Panc1 (cell line): ENCODE data around the gene UTS2R. TPM values are rescaled to one million over a fixed set of nuclear protein-coding genes. Genes with fewer than 3 reads are reported as not detected.

ENCODE experiments used
- ATAC-seq: fragments of 200-7000 bp; cut with Tn5 transposase; 2 replicates; pipeline ENCODE4 v1.9.1; 2020; ENCODE audit warnings: mild to moderate bottlenecking, moderate library complexity
- BruUV-seq: library from RNA; stranded (reverse); fragments of 400-500 nt; replicated peaks from 2 replicates; lab custom pipeline; 2021; lab: Mats Ljungman, UMichigan
- CTCF ChIA-PET: fragments of 300-600 bp; sonication (Branson Sonifier 250); formaldehyde crosslinking; loops from one replicate; lab custom pipeline; 2022; ENCODE audit warnings: antibody characterized with exemption; lab: Charles Lee
- POLR2A ChIA-PET: fragments of 300-600 bp; sonication (Branson Sonifier 250); formaldehyde crosslinking; loops from one replicate; lab custom pipeline; 2022; ENCODE audit warnings: antibody characterized with exemption; lab: Charles Lee
- DNase-seq: peaks from one replicate; pipeline ENCODE4 v3.0.0-alpha.2; 2010; ENCODE audit warnings: low read depth, low spot score
- H3K27ac ChIP-seq: 2 replicates; pipeline ENCODE4 v1.5.1; 2011; ENCODE audit warnings: mild to moderate bottlenecking, low read length, inconsistent platforms
- H3K27me3 ChIP-seq: fragments of 200-500 bp; sonication (Bioruptor generic); 2 replicates; pipeline ENCODE4 v1.6.0; 2014; ENCODE audit warnings: low read length, inconsistent platforms; ENCODE audit not compliant: control insufficient read depth, insufficient read depth
- H3K36me3 ChIP-seq: fragments of 200-500 bp; sonication (Bioruptor generic); 2 replicates; pipeline ENCODE4 v1.5.1; 2014; ENCODE audit warnings: inconsistent platforms, mild to moderate bottlenecking, low read length, moderate library complexity; ENCODE audit not compliant: control insufficient read depth, insufficient read depth
- H3K4me1 ChIP-seq: 2 replicates; pipeline ENCODE4 v1.5.1; 2011; ENCODE audit warnings: inconsistent platforms, mild to moderate bottlenecking, low read length, moderate library complexity; ENCODE audit not compliant: control insufficient read depth, insufficient read depth
- H3K4me3 ChIP-seq, 2 experiments: 2 replicates each; pipeline ENCODE4 v1.5.1; 2011 to 2012; ENCODE audit warnings: low read depth in 2 of 2, low read length in 2 of 2, mild to moderate bottlenecking in 2 of 2, inconsistent platforms in 1 of 2, moderate library complexity in 1 of 2
- H3K9me3 ChIP-seq: fragments of 200-500 bp; sonication (Bioruptor generic); 2 replicates; pipeline ENCODE4 v1.5.1; 2014; ENCODE audit warnings: low read depth, mild to moderate bottlenecking, inconsistent platforms, low read length, moderate library complexity; ENCODE audit not compliant: control insufficient read depth, insufficient read depth
- POLR2AphosphoS5 ChIP-seq: IDR thresholded peaks from 2 replicates; pipeline ENCODE4 v1.6.1; 2012; ENCODE audit warnings: mild to moderate bottlenecking, low read depth, low read length, moderate library complexity
- SIN3A ChIP-seq: IDR thresholded peaks from 2 replicates; pipeline ENCODE4 v1.6.1; 2012; ENCODE audit warnings: low read depth, mild to moderate bottlenecking, low read length, moderate library complexity, borderline replicate concordance; ENCODE audit not compliant: insufficient read depth
- TCF7L2 ChIP-seq: IDR thresholded peaks from 2 replicates; pipeline ENCODE4 v1.6.1; 2011; ENCODE audit warnings: mild to moderate bottlenecking, low read depth, low read length, inconsistent platforms
- in situ Hi-C: cut with HindIII; loops from 2 replicates; pipeline ENCODE4 v1.10.0; 2016; ENCODE audit warnings: low sequenced_read_pairs, low pct_unique_long_range_greater_than_20kb
- intact Hi-C: fragments of 100-400 bp; cut with micrococcal nuclease; formaldehyde crosslinking; loops from one replicate; pipeline ENCODE4 v1.10.0; 2022; ENCODE audit not compliant: unreplicated experiment
- total RNA-seq: library from RNA; stranded (reverse); gene quantifications from one replicate; pipeline ENCODE4 v1.2.1, GENCODE V29; 2021; ENCODE audit not compliant: unreplicated experiment
- TF ChIP-seq, protein P1 (sequence below): fragments of 450-650 bp; IDR thresholded peaks from 2 replicates; pipeline ENCODE4 v1.5.1; 2017; ENCODE audit warnings: mild to moderate bottlenecking
- TF ChIP-seq, protein P2 (sequence below), 2 experiments: IDR thresholded peaks; 2 replicates each; pipeline ENCODE4 v1.6.1; 2011 to 2012; ENCODE audit warnings: low read depth in 2 of 2, control low read depth in 1 of 2, low read length in 1 of 2, mild to moderate bottlenecking in 1 of 2, moderate library complexity in 1 of 2; ENCODE audit not compliant: insufficient read depth in 1 of 2

The UTS2R gene
- total RNA-seq, 1 experiment from 2014 or later, result 0.39 TPM

DNA sequence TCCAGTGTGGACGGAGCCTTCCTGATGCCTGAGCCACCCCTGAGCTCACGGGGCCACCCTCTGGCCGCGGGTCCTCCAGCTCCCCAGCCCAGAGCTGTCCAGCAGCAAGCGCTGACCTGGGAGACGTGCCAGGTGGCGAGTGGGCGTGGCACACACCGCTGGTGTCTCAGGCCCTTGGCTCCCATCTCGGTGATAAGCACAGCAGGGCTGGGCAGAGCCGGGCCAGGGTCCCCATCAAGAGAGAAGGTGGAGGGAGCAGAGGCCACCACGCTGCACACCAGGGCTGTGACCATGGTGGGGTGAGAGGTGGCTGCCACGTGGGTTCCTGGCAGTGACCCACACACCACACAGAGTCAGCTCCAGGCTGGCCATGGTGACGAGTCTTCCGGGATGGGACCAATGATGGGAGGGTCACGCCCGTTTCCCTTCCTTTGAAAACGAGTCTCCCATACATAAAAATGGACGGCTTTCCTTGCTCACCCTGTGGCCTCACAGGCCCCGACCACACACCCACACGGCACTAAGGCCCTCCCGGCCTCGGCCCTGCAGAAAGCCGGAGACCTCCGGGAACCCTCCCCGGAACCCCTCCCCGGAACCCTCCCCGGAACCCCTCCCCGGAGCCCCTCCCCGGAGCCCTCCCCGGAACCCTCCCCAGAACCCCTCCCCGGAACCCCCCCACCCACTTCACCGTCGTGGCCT lies 16.8 kb downstream of the UTS2R start:
- Histone ChIP-seq H3K36me3 (no peaks in the 10 kb centered on the region), H3K4me1 (peaks cover 44% of the 10 kb centered on the region), H3K9me3 (no peaks in the 10 kb centered on the region), H3K4me3 (no peak overlapping the region), H3K27me3 (no peaks in the 10 kb centered on the region), H3K27ac (no peak overlapping the region)
- no peak for ATAC-seq
- intact Hi-C loops, result no loop called here
- no TSS peak for BruUV-seq
- in situ Hi-C loops, result no loop called here
- POLR2A ChIA-PET, result no interaction called here
- TF ChIP-seq POLR2AphosphoS5 (no peak), SIN3A (no peak), TCF7L2 (no peak)
- TF ChIP-seq, protein P1, sequence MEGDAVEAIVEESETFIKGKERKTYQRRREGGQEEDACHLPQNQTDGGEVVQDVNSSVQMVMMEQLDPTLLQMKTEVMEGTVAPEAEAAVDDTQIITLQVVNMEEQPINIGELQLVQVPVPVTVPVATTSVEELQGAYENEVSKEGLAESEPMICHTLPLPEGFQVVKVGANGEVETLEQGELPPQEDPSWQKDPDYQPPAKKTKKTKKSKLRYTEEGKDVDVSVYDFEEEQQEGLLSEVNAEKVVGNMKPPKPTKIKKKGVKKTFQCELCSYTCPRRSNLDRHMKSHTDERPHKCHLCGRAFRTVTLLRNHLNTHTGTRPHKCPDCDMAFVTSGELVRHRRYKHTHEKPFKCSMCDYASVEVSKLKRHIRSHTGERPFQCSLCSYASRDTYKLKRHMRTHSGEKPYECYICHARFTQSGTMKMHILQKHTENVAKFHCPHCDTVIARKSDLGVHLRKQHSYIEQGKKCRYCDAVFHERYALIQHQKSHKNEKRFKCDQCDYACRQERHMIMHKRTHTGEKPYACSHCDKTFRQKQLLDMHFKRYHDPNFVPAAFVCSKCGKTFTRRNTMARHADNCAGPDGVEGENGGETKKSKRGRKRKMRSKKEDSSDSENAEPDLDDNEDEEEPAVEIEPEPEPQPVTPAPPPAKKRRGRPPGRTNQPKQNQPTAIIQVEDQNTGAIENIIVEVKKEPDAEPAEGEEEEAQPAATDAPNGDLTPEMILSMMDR, result no peak
- TF ChIP-seq, protein P2, sequence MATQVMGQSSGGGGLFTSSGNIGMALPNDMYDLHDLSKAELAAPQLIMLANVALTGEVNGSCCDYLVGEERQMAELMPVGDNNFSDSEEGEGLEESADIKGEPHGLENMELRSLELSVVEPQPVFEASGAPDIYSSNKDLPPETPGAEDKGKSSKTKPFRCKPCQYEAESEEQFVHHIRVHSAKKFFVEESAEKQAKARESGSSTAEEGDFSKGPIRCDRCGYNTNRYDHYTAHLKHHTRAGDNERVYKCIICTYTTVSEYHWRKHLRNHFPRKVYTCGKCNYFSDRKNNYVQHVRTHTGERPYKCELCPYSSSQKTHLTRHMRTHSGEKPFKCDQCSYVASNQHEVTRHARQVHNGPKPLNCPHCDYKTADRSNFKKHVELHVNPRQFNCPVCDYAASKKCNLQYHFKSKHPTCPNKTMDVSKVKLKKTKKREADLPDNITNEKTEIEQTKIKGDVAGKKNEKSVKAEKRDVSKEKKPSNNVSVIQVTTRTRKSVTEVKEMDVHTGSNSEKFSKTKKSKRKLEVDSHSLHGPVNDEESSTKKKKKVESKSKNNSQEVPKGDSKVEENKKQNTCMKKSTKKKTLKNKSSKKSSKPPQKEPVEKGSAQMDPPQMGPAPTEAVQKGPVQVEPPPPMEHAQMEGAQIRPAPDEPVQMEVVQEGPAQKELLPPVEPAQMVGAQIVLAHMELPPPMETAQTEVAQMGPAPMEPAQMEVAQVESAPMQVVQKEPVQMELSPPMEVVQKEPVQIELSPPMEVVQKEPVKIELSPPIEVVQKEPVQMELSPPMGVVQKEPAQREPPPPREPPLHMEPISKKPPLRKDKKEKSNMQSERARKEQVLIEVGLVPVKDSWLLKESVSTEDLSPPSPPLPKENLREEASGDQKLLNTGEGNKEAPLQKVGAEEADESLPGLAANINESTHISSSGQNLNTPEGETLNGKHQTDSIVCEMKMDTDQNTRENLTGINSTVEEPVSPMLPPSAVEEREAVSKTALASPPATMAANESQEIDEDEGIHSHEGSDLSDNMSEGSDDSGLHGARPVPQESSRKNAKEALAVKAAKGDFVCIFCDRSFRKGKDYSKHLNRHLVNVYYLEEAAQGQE (IDR thresholded peaks at IDR 0.05; ENCODE audit: insufficient read depth in 1 of 2, low read depth in 2 of 2, low read length in 1 of 2), result peak; percentile 85 to 94
- DNase-seq, result no peak
- CTCF ChIA-PET, result no interaction called here

DNA sequence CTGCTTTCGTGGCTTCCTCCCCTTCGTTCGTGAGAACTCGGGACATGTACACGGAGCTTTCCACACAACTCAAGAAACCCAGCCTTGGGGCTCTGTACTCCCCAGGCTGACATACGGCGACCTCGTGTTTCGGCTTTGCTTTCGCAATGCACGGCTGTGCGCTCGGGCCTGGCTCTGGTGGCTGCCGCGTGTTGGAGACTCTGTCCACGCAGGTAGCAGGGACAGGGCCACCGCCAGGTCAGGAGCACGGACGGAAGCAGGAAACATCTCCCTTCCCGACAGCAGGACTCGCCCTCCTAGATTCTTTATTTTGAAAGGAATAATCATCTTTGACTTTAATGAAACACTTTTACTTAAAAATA lies 17.3 kb downstream of the UTS2R start:
- in situ Hi-C loops (no loop called here), intact Hi-C loops (no loop called here)
- Histone ChIP-seq H3K27me3 (no peaks in the 10 kb centered on the region), H3K4me1 (peaks cover 38% of the 10 kb centered on the region), H3K27ac (no peak overlapping the region), H3K36me3 (no peaks in the 10 kb centered on the region), H3K4me3 (no peak overlapping the region), H3K9me3 (no peaks in the 10 kb centered on the region)
- ATAC-seq, result no peak
- ChIA-PET POLR2A (no interaction called here), CTCF (no interaction called here)
- no peak for DNase-seq
- BruUV-seq, result no TSS peak
- TF ChIP-seq, protein P1, result no peak
